Stimulated activated naive CD8-positive, alpha-beta T cell treated with anti-CD3 and anti-CD28 coated beads, Interleukin-15, Interleukin-2, amounts not matched to agents 100 U/mL and 50 U/mL, for 24 hours (primary cell): ENCODE data around the gene FRMPD1.

Experiments
- ATAC-seq: fragments of 150-1000 bp; cut with Tn5 transposase; one replicate; pipeline ENCODE4 v1.10.0; 2021
- DNase-seq: peaks from one replicate; pipeline ENCODE4 v3.0.0; 2021

FRMPD1 gene

DNA sequence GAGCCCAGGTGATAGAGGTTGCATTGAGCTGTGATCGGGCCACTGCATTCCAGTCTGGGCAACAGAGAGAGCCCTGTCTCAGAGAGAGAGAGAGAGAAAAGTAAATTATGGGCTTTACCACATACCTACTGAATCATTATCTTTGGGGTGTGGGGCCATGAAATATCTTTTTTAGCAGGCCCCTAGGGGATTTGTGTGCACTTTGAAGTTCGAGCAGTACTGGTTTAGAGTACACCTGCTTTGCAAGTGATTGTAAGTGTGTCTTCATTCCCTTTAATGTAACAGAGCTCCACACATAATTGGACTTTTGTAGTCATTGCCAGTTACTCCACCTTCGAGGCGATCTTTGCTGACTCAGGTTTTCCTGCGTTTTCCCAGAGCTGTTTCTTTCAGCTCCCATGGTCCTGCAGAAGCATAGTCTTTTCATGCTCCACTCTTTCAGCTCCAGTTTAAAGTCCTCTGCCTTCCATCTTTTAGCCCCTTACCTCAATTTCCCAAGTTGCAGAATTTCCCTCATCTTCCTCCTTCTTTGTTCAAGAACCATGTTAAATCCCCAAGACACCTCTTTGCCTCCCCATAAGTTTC is 24.0 kb upstream of the FRMPD1 start:
- ATAC-seq: no peak
- DNase-seq: no peak

DNA sequence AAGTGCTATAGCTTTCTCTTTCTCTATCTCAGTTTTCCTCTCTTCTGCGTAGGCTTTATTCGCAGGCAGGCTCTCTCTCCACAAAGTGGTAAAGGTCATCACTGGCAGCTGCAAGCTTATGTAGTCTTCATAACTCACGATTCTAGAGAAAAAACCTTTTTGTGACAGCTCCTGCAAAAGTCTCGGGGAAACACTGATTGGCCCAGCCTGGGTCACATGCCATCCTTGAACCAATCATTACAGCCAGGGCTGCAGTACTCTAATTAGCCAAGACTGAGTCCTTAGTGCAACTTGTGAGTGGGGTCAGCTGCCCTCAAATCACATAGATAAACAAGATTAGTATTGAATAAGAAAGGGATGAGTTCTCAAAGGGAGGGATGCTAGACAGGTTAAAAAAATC is 18.3 kb upstream of the FRMPD1 start:
- DNase-seq: no peak
- no peak for ATAC-seq

DNA sequence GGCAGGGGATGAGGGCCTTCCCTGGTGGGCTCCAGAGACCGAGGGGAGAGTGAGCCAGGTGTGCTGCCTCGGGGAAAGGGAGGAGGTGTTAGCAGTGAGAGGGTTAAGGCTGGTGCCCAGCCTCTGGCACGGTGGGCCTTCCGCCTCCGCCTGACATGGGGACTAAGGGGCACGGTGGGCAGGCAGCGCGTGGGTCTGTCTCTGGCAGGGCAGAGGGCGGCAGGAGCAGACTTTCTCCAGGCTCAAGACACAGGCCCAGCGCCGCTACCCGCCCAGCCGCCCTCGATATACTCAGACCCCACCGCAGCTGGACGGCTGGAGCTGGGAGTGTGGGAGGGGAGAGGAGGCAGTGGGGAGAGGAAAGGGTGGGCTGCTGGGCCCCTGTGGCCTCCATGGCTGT is 14.9 kb upstream of the FRMPD1 start:
- DNase-seq: no peak
- ATAC-seq: no peak

GRCh38 chr9:37636511-37637448 is 14.0 kb upstream of the FRMPD1 start:
- ATAC-seq (no peak), DNase-seq (no peak)

DNA sequence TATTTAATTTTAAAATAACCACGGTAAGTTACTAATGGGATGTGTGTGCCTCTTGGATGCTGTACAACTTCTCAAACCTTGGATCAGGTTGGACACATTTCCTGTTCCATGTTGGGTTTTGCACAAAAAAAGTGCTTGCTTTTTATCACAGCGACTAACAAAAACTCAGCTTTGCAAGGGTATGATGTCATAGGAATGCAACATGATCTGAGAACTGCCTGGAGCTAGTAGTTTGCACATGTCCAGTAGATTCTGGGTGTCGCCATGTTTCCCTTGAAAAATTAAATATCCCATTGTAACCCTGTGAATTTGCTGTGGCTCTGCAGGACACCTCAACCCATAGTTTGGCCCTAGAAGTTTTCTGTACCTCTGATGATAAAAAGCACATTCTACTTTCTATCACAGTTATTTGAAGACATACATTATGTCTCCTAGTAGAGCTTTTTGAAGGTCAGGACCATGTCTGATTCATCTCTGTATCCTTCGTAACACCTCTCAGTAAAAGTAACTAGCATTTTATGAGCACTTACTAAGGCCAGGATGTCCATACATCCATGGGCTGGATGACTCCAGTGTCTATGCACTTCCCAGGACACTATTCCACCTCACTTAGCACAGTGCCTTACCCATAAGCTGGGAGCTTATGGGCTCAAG is 11.5 kb upstream of the FRMPD1 start:
- ATAC-seq (no peak), DNase-seq (no peak)

GRCh38 chr9:37639841-37640240 is 10.9 kb upstream of the FRMPD1 start:
- DNase-seq (no peak), ATAC-seq (no peak)

DNA sequence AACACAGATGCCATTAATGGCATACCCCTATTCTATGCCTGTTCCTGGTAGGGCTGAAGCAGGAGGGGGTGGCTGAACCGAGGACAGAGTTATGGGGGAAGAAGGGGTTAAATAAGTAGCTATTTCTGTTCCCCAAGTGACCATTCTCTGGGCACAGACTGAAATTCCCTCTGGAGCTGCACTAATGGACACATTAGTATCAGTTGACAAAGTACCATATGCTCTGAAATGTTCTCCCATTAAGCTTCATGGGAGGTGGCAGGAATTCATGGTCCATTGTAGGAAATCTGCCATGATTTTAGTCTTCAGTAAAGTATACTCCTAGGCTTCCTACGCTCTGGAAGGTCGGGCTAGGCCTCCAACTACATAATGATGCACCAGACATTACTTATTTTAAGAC is 10.5 kb upstream of the FRMPD1 start:
- no peak for ATAC-seq
- no peak for DNase-seq

DNA sequence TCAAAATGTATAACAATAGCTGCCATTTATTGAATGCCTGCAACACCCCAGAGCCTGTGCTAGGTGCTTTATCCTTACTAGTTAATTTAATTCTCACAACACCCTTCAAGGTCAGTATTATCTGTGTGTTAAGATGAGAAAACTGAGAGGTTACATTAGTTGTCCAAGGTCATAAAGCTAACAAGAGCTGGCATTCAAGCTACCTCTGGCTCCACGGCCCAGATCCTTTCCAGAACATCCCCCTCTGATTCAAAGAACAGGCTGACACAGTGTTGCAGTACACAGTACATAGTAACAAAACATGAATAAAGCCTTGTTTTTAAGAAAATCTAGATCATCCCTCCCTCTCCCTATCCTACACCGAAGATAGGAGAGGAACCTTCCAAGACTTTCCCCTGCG is 9.4 kb upstream of the FRMPD1 start:
- ATAC-seq (no peak), DNase-seq (no peak)

- DNase-seq (no peak), ATAC-seq (no peak)
Measured at GRCh38 chr9:37643214-37643613, 7.5 kb upstream of the FRMPD1 start.

- no peak for ATAC-seq
- DNase-seq: no peak
Measured at GRCh38 chr9:37645903-37646506, 4.7 kb upstream of the FRMPD1 start.

DNA sequence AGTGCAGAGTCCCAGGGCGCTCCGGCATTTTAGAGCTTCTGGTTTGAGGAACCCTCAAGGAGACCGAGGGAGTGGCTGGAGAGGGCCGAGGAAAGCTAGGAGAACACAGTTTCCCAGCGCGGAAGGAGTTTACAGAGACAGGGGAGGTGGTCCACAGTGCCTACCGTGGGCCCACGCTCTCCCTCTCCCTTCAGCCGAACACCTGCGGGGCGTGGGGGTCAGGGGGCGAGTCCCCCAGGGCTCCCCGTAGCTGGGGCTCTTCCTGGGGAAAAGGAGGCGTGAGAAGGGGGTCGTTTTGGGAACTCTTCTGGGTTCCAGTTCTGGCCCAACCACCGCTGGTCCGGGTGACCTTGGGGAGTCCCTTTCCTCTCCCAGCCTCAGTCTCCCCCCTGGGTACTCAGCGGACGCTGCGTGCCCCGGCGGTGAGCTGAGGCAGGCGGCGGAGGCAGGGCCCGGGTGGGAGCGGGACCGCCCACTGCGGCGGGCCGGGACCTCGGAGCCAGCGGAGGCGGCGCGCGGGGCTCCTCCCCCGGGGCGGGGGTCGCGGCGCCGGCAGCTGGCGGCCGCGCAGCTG is 368 bp upstream of the FRMPD1 start:
- no peak for DNase-seq
- ATAC-seq: peak; percentile 4

GRCh38 chr9:37652261-37652660 is 1.5 kb downstream of the FRMPD1 start:
- ATAC-seq (no peak), DNase-seq (no peak)

- no peak for ATAC-seq
- DNase-seq: no peak
Measured at GRCh38 chr9:37653385-37653784, 2.6 kb downstream of the FRMPD1 start.

DNA sequence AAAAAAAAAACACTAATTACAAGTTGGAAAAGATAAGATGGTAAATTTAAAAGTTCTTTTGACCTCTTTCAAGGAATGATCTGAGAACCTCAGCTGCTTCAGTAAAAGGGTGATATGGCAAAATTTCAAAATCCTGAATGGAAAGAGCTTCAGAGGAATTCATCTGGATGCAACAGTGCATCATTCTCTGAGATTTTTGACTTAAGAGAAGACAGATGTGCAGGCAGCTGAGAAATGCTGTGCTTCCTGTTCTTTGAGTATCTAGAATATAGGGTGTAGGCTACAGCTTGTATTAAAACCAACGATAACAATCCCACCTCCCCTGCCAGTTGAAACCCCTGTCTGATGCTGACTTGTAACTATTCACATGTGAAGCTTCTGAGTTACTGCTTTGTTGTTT is 6.2 kb downstream of the FRMPD1 start:
- DNase-seq (no peak), ATAC-seq (no peak)

DNA sequence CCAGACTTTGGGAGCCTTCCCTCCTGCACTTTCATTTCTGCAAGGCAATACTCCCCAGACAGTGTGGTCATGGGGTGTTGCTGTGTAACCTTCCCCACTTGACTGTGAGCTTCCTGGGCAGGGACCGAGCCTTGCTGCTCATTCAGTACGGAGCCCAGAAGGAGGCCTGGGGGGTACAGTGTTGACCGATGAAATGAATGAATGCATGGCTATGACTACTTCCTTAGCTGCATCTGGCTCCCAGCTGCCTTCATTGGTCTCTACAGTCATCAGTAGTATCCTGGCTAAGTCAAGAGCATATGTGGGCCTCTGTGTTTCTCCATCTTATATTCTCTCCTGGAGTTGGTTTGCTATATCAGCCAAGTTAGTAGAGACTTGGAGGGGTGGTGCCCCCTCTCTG is 9.9 kb downstream of the FRMPD1 start:
- no peak for ATAC-seq

GRCh38 chr9:37663926-37664325 is 13.2 kb downstream of the FRMPD1 start:
- DNase-seq: no peak
- ATAC-seq: no peak

More for the DNA sequence above, 9.9 kb downstream of the FRMPD1 start:
- no peak for DNase-seq

GRCh38 chr9:37667706-37668105 is 17.0 kb downstream of the FRMPD1 start:
- ATAC-seq: no peak
- DNase-seq: no peak

DNA sequence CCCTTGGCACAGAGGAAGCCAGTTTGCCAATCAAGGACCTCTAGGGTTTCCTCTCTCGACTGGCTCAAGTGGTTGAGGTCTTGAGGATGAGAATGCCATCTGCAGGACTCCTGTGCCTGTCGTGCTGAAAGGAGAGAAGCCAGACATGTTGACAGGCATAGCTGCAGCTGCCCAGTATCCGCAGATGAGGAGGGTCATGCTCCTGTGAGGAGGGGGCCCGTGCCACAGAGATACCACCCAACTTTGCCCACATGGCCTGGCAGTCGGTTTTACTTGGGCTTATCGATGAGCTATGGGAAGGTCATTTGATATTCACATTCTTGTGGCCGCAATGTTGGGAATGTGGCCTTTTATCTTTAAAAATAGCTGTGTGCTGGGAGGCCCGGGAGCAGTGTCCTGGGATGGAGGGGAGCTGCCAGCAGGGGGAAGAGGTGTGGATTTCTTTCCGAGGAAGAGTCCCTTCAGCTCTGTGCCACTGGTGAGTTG is 17.4 kb downstream of the FRMPD1 start:
- DNase-seq: no peak
- no peak for ATAC-seq

GRCh38 chr9:37669232-37669631 is 18.5 kb downstream of the FRMPD1 start:
- DNase-seq (no peak), ATAC-seq (no peak)

GRCh38 chr9:37675661-37676060 is 24.9 kb downstream of the FRMPD1 start:
- no peak for DNase-seq
- ATAC-seq: no peak

- no peak for ATAC-seq
Measured at GRCh38 chr9:37676411-37676830, 25.7 kb downstream of the FRMPD1 start.

DNA sequence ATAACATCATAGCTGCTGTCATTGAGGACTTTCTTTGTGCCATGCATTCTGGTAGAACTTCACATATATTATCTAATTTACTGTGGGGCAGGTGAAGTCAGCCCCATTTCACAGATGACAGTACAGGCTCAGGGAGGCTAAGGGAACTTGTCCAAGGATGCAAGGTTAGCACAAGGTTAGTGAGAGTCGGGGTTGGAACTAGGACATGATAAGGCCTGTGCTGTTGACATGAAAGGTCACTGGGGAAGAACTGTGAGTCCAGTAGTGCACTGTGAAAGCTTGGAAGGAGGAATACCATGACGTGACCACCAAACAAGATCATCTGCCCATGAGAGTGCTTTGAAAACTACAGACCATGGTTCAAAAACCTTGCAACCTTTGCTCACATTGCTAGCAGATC is 26.7 kb downstream of the FRMPD1 start:
- DNase-seq (no peak), ATAC-seq (no peak)

More at GRCh38 chr9:37676411-37676830, 25.7 kb downstream of the FRMPD1 start:
- no peak for DNase-seq
